ENCODE measurements around the gene IL26.

DNA sequence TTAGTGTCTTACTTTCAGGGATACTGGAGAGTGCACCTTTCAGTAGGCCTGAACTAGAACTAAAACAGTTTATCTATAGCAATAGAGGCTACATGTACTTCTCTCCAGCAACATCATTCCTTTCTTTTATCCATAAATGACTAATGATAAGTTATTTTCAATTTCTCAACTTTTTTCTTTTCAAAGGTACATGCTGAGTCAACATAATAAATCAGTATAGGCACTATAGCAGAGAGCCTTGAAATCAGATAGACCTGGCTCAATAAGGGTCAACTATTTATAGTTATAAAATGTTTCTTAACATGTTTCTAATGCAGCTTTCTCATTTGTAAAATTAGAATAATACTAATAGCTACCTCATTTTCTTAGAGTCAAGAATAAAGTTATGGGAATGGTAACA, 22.2 kb upstream of the IL26 start:
- TF ChIP-seq POLR2A (IDR thresholded peaks at IDR 0.05): no peak
- TF ChIP-seq, protein P1, sequence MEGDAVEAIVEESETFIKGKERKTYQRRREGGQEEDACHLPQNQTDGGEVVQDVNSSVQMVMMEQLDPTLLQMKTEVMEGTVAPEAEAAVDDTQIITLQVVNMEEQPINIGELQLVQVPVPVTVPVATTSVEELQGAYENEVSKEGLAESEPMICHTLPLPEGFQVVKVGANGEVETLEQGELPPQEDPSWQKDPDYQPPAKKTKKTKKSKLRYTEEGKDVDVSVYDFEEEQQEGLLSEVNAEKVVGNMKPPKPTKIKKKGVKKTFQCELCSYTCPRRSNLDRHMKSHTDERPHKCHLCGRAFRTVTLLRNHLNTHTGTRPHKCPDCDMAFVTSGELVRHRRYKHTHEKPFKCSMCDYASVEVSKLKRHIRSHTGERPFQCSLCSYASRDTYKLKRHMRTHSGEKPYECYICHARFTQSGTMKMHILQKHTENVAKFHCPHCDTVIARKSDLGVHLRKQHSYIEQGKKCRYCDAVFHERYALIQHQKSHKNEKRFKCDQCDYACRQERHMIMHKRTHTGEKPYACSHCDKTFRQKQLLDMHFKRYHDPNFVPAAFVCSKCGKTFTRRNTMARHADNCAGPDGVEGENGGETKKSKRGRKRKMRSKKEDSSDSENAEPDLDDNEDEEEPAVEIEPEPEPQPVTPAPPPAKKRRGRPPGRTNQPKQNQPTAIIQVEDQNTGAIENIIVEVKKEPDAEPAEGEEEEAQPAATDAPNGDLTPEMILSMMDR (IDR thresholded peaks at IDR 0.05): no peak
- no peak for TF ChIP-seq EP300 (IDR thresholded peaks at IDR 0.05)

Data from gastroesophageal sphincter (tissue), 3 donors.